AG08396 (cell line): Measurements from ENCODE around the gene NGEF.
"Not testable (repeated sequence)": the region's sequence is repeated elsewhere in the genome, so short reads cannot be mapped to it uniquely, and the experiment has no call there.

ENCODE experiments used
- DNase-seq: peaks from one replicate; pipeline ENCODE4 v3.0.0; 2012; ENCODE audit warnings: low spot score, mixed read lengths

The NGEF gene

GRCh38 chr2:233013027-233013461 is at the start of gene NGEF:
NGEF (minus strand) TSS chr2:233013256; CDS start chr2:232974890, 38,366 bp downstream.
- DNase-seq: no peak

GRCh38 chr2:233062451-233062850 is 49.4 kb upstream of the NGEF start:
- no peak for DNase-seq

GRCh38 chr2:233061591-233062450 is 48.8 kb upstream of the NGEF start:
- peak; percentile 61 for DNase-seq

GRCh38 chr2:233060980-233061590 is 48.0 kb upstream of the NGEF start:
- DNase-seq: no peak

GRCh38 chr2:233060501-233060979 is 47.5 kb upstream of the NGEF start:
- DNase-seq: no peak

- no peak for DNase-seq
Measured at GRCh38 chr2:233059797-233060500, 46.9 kb upstream of the NGEF start, which contains the start of gene INPP5D. INPP5D (plus strand) TSS chr2:233060342; CDS start chr2:233060479, 137 bp downstream.

- DNase-seq: no peak
Measured at GRCh38 chr2:233059547-233059796, 46.4 kb upstream of the NGEF start.

GRCh38 chr2:233058717-233059546 is 45.9 kb upstream of the NGEF start:
- no peak for DNase-seq

GRCh38 chr2:233056961-233057605 is 44.0 kb upstream of the NGEF start:
- DNase-seq: no peak

- DNase-seq: no peak
Measured at GRCh38 chr2:233055362-233055761, 42.3 kb upstream of the NGEF start.

- peak; percentile 85 for DNase-seq
Measured at GRCh38 chr2:233053928-233054784, 41.1 kb upstream of the NGEF start.

- not testable (repeated sequence) for DNase-seq
Measured at GRCh38 chr2:233052517-233052916, 39.5 kb upstream of the NGEF start.

GRCh38 chr2:233051241-233052149 is 38.4 kb upstream of the NGEF start:
- peak; percentile 54 for DNase-seq

- DNase-seq: no peak
Measured at GRCh38 chr2:233049194-233049761, 36.2 kb upstream of the NGEF start.

GRCh38 chr2:233048569-233049193 is 35.6 kb upstream of the NGEF start:
- no peak for DNase-seq

GRCh38 chr2:233047667-233048066 is 34.6 kb upstream of the NGEF start:
- DNase-seq: no peak

- no peak for DNase-seq
Measured at GRCh38 chr2:233047206-233047605, 34.1 kb upstream of the NGEF start.

GRCh38 chr2:233044974-233045605 is 32.0 kb upstream of the NGEF start:
- no peak for DNase-seq
